SH-SY5Y (cell line): Measurements from ENCODE around the gene HIVEP2.

Experiments
- GATA2 ChIP-seq: IDR thresholded peaks from 2 replicates; pipeline ENCODE4 v1.6.1; 2011; ENCODE audit warnings: mild to moderate bottlenecking, low read depth, low read length
- GATA3 ChIP-seq: IDR thresholded peaks from 2 replicates; pipeline ENCODE4 v1.6.1; 2011; ENCODE audit warnings: low read depth, mild to moderate bottlenecking, low read length, moderate library complexity

DNA sequence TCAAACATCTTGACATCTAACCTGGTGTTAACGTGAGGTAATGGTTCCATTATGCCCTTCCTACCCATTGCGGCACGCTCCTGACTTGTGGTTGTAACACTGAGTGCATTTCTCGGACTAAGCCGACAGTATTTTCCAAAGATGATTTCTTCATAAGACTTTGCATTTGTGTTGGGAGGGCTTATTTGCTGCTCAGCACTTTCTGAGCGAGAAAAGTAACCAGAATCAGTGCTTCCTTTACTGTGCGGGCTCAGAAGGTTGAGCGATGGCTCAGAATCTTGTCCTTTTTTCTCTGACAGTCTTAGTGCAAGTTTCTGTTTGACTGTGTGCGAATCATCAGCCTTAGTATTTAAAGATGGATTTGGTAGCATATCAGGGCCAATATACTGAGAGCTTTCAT lies 171.7 kb downstream of the HIVEP2 start:
- no peak for TF ChIP-seq GATA2
- no peak for TF ChIP-seq GATA3
